Peyer's patch (tissue), 4 donors: ENCODE results near the gene PDE4B. TPM values are rescaled to one million over a fixed set of nuclear protein-coding genes. Genes with fewer than 3 reads are reported as not detected.

Experiments used
- DNase-seq, 3 donors: peaks; one replicate each; pipeline ENCODE4 v3.0.0-alpha.2; 2017 to 2019
- H3K27ac ChIP-seq, 4 donors: fragments of 200-600 bp; sonication (generic); one replicate each; pipeline ENCODE4 v1.5.1; 2016 to 2019
- H3K27me3 ChIP-seq, 2 donors: fragments of 200-600 bp; sonication (generic); one replicate each; pipeline ENCODE4 v1.5.1; 2019
- H3K36me3 ChIP-seq, 3 donors: fragments of 200-600 bp; sonication (generic); one replicate each; pipeline ENCODE4 v1.5.1; 2016 to 2019
- H3K4me1 ChIP-seq, 4 donors: fragments of 200-600 bp; sonication (generic); one replicate each; pipeline ENCODE4 v1.5.1; 2016 to 2019
- H3K4me3 ChIP-seq, 4 donors: fragments of 200-600 bp; sonication (generic); 1 replicate in 3 of 4; 2 replicates in 1 of 4; pipeline ENCODE4 v1.5.1; 2016 to 2019; ENCODE audit warnings: mild to moderate bottlenecking in 1 of 4
- H3K9me3 ChIP-seq, 4 donors: fragments of 200-600 bp; sonication (generic); one replicate each; pipeline ENCODE4 v1.5.1; 2016 to 2019; ENCODE audit warnings: mild to moderate bottlenecking in 1 of 4
- POLR2A ChIP-seq, 2 donors: fragments of 450-650 bp; IDR thresholded peaks; one replicate each; pipeline ENCODE4 v1.5.1; 2017; ENCODE audit warnings: antibody characterized with exemption in 2 of 2, mild to moderate bottlenecking in 2 of 2, moderate library complexity in 2 of 2
- total RNA-seq, 4 donors: library from RNA; depleted of rRNA; stranded (reverse); fragments of >200 nt; gene quantifications; one replicate each; pipeline ENCODE4 v1.1.0, GENCODE V29; 2016
- TF ChIP-seq, protein P1 (sequence below), 6 experiments: fragments of 450-650 bp in 4 of 6; fragments of 200-600 bp in 2 of 6; sonication (generic) in 1 of 6; IDR thresholded peaks; one replicate each; pipeline ENCODE4 v1.5.1; 2017 to 2019; ENCODE audit warnings: antibody characterized with exemption in 6 of 6, mild to moderate bottlenecking in 3 of 6, moderate library complexity in 1 of 6

PDE4B gene
- total RNA-seq, 4 donors from 2014 or later: 2.1 to 96.6 (median 9.6) TPM

DNA sequence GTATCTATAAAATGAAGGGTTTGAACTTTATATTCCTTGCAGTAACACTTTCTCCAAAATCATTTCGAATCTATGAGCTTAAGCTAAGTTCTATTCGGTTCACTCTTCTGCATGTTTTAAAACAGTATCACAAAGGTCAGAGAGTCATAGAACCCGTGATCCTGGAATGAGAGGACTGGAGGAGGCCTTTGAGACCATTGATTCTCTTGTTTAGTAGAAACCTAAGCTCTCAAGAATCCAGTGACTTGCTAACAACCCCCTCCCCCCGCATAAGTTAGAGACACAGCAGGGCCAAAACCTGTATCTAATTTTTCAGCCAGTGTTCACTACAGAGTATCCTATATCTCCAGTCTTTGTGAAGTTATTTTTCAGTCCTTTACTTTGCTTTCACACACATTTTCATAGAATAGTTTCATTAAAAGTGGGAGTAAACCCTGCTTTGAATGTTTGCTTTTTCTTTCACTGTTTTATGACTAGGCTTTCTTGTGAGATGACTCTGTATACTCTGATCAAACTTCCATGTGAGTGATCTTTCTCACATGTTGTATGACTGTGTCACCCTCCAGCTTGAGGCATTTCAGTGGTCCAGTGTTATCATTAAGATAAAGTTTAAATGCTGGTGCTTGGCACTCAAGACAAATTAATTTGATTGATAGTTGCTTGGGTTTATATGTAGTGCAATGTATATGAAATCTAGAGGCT is 465.9 kb downstream of the PDE4B start:
- Histone ChIP-seq H3K9me3 (no peaks in the 10 kb centered on the region), H3K4me3 (no peak overlapping the region), H3K36me3 (no peaks in the 10 kb centered on the region), H3K4me1 (no peaks in the 10 kb centered on the region), H3K27me3 (no peaks in the 10 kb centered on the region), H3K27ac (no peak overlapping the region)
- TF ChIP-seq, protein P1, sequence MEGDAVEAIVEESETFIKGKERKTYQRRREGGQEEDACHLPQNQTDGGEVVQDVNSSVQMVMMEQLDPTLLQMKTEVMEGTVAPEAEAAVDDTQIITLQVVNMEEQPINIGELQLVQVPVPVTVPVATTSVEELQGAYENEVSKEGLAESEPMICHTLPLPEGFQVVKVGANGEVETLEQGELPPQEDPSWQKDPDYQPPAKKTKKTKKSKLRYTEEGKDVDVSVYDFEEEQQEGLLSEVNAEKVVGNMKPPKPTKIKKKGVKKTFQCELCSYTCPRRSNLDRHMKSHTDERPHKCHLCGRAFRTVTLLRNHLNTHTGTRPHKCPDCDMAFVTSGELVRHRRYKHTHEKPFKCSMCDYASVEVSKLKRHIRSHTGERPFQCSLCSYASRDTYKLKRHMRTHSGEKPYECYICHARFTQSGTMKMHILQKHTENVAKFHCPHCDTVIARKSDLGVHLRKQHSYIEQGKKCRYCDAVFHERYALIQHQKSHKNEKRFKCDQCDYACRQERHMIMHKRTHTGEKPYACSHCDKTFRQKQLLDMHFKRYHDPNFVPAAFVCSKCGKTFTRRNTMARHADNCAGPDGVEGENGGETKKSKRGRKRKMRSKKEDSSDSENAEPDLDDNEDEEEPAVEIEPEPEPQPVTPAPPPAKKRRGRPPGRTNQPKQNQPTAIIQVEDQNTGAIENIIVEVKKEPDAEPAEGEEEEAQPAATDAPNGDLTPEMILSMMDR (IDR thresholded peaks at IDR 0.05): no peak
- no peak for DNase-seq

DNA sequence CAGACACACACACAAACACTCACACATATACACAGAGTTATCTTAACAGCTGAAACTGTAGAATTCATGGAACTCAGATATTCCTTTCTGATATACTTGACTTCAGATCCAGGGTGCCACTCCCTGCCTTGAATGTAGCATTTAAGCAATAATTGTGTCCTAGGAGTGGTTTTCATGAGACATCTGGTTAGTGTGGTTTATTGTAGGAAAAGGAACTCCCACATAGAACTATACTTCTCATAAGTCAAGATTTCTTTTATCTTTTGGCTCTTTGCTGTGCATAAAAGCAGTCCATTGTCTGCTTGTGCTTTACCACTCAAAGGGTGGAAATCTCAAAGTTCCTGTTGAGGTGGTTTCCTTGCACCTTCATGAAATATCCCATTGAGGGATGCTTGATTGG is 468.7 kb downstream of the PDE4B start:
- Histone ChIP-seq H3K27ac (no peak overlapping the region), H3K36me3 (no peaks in the 10 kb centered on the region), H3K4me1 (no peaks in the 10 kb centered on the region), H3K27me3 (no peaks in the 10 kb centered on the region), H3K9me3 (no peaks in the 10 kb centered on the region), H3K4me3 (no peak overlapping the region)
- no peak for DNase-seq
- TF ChIP-seq, protein P1 (IDR thresholded peaks at IDR 0.05): no peak
- no peak for TF ChIP-seq POLR2A (IDR thresholded peaks at IDR 0.05)

GRCh38 chr1:66262208-66262963 is 469.7 kb downstream of the PDE4B start:
- no peak for DNase-seq
- no peak overlapping the region for H3K4me3 ChIP-seq
- no peaks in the 10 kb centered on the region for H3K27me3 ChIP-seq
- no peaks in the 10 kb centered on the region for H3K36me3 ChIP-seq
- TF ChIP-seq, protein P1 (IDR thresholded peaks at IDR 0.05): no peak
- TF ChIP-seq POLR2A (IDR thresholded peaks at IDR 0.05): no peak
- no peak overlapping the region for H3K27ac ChIP-seq
- no peaks in the 10 kb centered on the region for H3K4me1 ChIP-seq
- H3K9me3 ChIP-seq: no peaks in the 10 kb centered on the region

DNA sequence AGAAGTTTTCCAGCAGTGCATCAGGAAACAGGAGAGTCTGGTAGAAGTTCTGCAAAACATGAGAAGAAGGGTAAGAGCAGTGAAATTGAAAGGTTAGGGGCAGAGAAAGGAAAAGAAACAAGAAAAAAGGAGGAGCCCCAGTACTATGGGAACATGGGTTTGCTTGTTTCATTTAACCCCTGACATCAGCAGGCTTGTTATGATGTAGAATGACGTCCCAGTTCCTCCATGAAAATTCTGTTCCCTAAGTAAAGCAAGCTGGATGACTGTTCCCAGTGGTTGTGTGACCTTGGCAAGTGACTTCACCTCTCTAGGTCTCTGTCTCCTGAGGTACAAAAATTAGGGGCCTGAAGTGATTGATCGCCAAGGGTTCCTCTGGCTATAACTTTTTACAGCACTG is 472.6 kb downstream of the PDE4B start:
- no peak overlapping the region for H3K27ac ChIP-seq
- no peaks in the 10 kb centered on the region for H3K9me3 ChIP-seq
- H3K36me3 ChIP-seq: no peaks in the 10 kb centered on the region
- peaks cover 0 to 4% (median 0%) of the 10 kb centered on the region in 4 donors for H3K4me1 ChIP-seq
- no peaks in the 10 kb centered on the region for H3K27me3 ChIP-seq
- H3K4me3 ChIP-seq: no peak overlapping the region
- TF ChIP-seq POLR2A (IDR thresholded peaks at IDR 0.05): no peak
- TF ChIP-seq, protein P1 (IDR thresholded peaks at IDR 0.05): no peak
- DNase-seq: no peak

GRCh38 chr1:66265796-66266195 is 473.1 kb downstream of the PDE4B start:
- no peak for DNase-seq
- H3K36me3 ChIP-seq: no peaks in the 10 kb centered on the region
- H3K4me1 ChIP-seq: peaks cover 0 to 4% (median 0%) of the 10 kb centered on the region in 4 donors
- H3K27ac ChIP-seq: no peak overlapping the region
- no peaks in the 10 kb centered on the region for H3K27me3 ChIP-seq
- H3K4me3 ChIP-seq: no peak overlapping the region
- no peak for TF ChIP-seq POLR2A (IDR thresholded peaks at IDR 0.05)
- TF ChIP-seq, protein P1 (IDR thresholded peaks at IDR 0.05): no peak
- H3K9me3 ChIP-seq: no peaks in the 10 kb centered on the region
